Endothelial cell of umbilical vein (primary cell): ENCODE data around the gene SLAMF1. TPM values are rescaled to one million over a fixed set of nuclear protein-coding genes. Genes with fewer than 3 reads are reported as not detected.

Experiments used
- BruUV-seq: library from RNA; stranded (reverse); fragments of 400-500 nt; replicated peaks from 2 replicates; lab custom pipeline; 2021; lab: Mats Ljungman, UMichigan
- CTCF ChIA-PET: fragments of 300-600, 350-600 bp; sonication (Branson Sonifier 250); formaldehyde crosslinking; loops from one replicate; lab custom pipeline; 2021; ENCODE audit warnings: antibody characterized with exemption, inconsistent platforms; lab: Charles Lee
- POLR2A ChIA-PET: fragments of 300-600, 350-600 bp; sonication (Branson Sonifier 250); formaldehyde crosslinking; loops from one replicate; lab custom pipeline; 2021; ENCODE audit warnings: antibody characterized with exemption, inconsistent platforms; lab: Charles Lee
- DNase-seq: peaks from one replicate; pipeline ENCODE4 v3.0.0-alpha.2; 2011; ENCODE audit warnings: low read depth, low spot score
- FAIRE-seq: peaks from 2 replicates; lab custom pipeline; 2011; peaks lifted over from hg19 to GRCh38; lab: Jason Lieb, UNC
- H2AFZ ChIP-seq: 2 replicates; pipeline ENCODE4 v1.6.0; 2012; ENCODE audit warnings: low read depth, low read length, control low read depth, inconsistent platforms
- H3K27ac ChIP-seq: 2 replicates; pipeline ENCODE4 v1.5.1; 2011; ENCODE audit warnings: low read depth, mild to moderate bottlenecking, control low read depth, low read length, moderate library complexity; ENCODE audit not compliant: insufficient read depth
- H3K27me3 ChIP-seq, 2 experiments: 2 replicates each; pipeline versions ENCODE4 v1.6.0 to v1.6.1; 2011; ENCODE audit warnings: low read length in 2 of 2, mixed read lengths in 1 of 2; ENCODE audit not compliant: control insufficient read depth in 2 of 2, insufficient read depth in 2 of 2
- H3K36me3 ChIP-seq, 2 experiments: 2 replicates in 1 of 2; 3 replicates in 1 of 2; pipeline ENCODE4 v1.5.1; 2011; ENCODE audit warnings: low read length in 2 of 2, mild to moderate bottlenecking in 1 of 2, moderate library complexity in 1 of 2; ENCODE audit not compliant: control insufficient read depth in 2 of 2, insufficient read depth in 2 of 2; ENCODE audit errors: extremely low read depth in 1 of 2
- H3K4me1 ChIP-seq: 3 replicates; pipeline ENCODE4 v1.5.1; 2011; ENCODE audit warnings: mild to moderate bottlenecking, low read length; ENCODE audit not compliant: control insufficient read depth, insufficient read depth; ENCODE audit errors: extremely low read depth
- H3K4me2 ChIP-seq: 2 replicates; pipeline ENCODE4 v1.6.1; 2011; ENCODE audit warnings: low read length, control low read depth, mixed read lengths; ENCODE audit not compliant: insufficient read depth
- H3K4me3 ChIP-seq, 3 experiments: fragments of 200-600 bp in 1 of 3; sonication (generic), shearing (Covaris generic) in 1 of 3; replicated peaks in 1 of 3; 2 replicates each; pipeline ENCODE4 v1.5.1; 2011 to 2016; ENCODE audit warnings: control low read depth in 3 of 3, low read length in 3 of 3, mild to moderate bottlenecking in 2 of 3, inconsistent platforms in 1 of 3, low read depth in 1 of 3, moderate library complexity in 1 of 3; ENCODE audit not compliant: insufficient read depth in 1 of 3
- H3K79me2 ChIP-seq: 2 replicates; pipeline ENCODE4 v1.6.0; 2012; ENCODE audit warnings: low read length, inconsistent platforms; ENCODE audit not compliant: control insufficient read depth, insufficient read depth
- H3K9ac ChIP-seq: replicated peaks from 2 replicates; pipeline ENCODE3; 2011; ENCODE audit warnings: low read length, control low read depth; ENCODE audit not compliant: insufficient read depth; ENCODE audit errors: extremely low read depth
- H3K9me1 ChIP-seq: replicated peaks from 3 replicates; pipeline ENCODE4 v1.6.0; 2011; ENCODE audit warnings: mild to moderate bottlenecking, low read length; ENCODE audit not compliant: control insufficient read depth, insufficient read depth; ENCODE audit errors: extremely low read depth
- H3K9me3 ChIP-seq: replicated peaks from 2 replicates; pipeline ENCODE4 v1.5.1; 2012; ENCODE audit warnings: low read length, inconsistent platforms; ENCODE audit not compliant: control insufficient read depth, insufficient read depth
- H4K20me1 ChIP-seq: replicated peaks from 2 replicates; pipeline ENCODE3; 2011; ENCODE audit warnings: mild to moderate bottlenecking, low read length; ENCODE audit not compliant: control insufficient read depth, insufficient read depth; ENCODE audit errors: extremely low read depth
- CTCF ChIP-seq, 2 donors: IDR thresholded peaks; 1 replicate in 1 of 2; 2 replicates in 1 of 2; pipeline ENCODE4 v1.5.1; 2011; ENCODE audit warnings: low read length in 2 of 2, mild to moderate bottlenecking in 2 of 2, moderate library complexity in 2 of 2, control low read depth in 1 of 2, inconsistent platforms in 1 of 2, low read depth in 1 of 2; ENCODE audit not compliant: insufficient read depth in 1 of 2; ENCODE audit errors: extremely low read depth in 1 of 2
- FOS ChIP-seq: IDR thresholded peaks from 2 replicates; pipeline ENCODE4 v1.6.1; 2011; ENCODE audit warnings: mild to moderate bottlenecking, low read length, moderate library complexity, borderline replicate concordance; ENCODE audit not compliant: insufficient read depth
- GATA2 ChIP-seq: IDR thresholded peaks from 2 replicates; pipeline ENCODE4 v1.7.0; 2011; ENCODE audit warnings: low read depth, mild to moderate bottlenecking, moderate library complexity, mixed read lengths, low read length; ENCODE audit not compliant: insufficient read length, insufficient read depth
- JUN ChIP-seq: IDR thresholded peaks from 2 replicates; pipeline ENCODE4 v1.6.1; 2011; ENCODE audit warnings: borderline replicate concordance, low read depth; ENCODE audit not compliant: insufficient read length, insufficient read depth
- MAX ChIP-seq: IDR thresholded peaks from 2 replicates; pipeline ENCODE4 v1.6.1; 2011; ENCODE audit not compliant: insufficient read depth, insufficient read length
- MYC ChIP-seq: IDR thresholded peaks from one replicate; pipeline ENCODE4 v1.6.1; 2011; ENCODE audit warnings: mild to moderate bottlenecking, low read depth, low read length
- POLR2A ChIP-seq: IDR thresholded peaks from 2 replicates; pipeline ENCODE4 v1.6.1; 2012; ENCODE audit warnings: low read depth, mild to moderate bottlenecking, control low read depth, low read length
- dilution Hi-C: fragments of 300-500 bp; cut with MboI; formaldehyde crosslinking; loops from one replicate; pipeline ENCODE4 v1.15.0; 2019; ENCODE audit warnings: low sequenced_read_pairs; ENCODE audit not compliant: extremely low pct_ligation_motif_present
- intact Hi-C: fragments of 100-400 bp; cut with micrococcal nuclease; formaldehyde crosslinking; loops from one replicate; pipeline ENCODE4 v1.10.0; 2022
- polyA plus RNA-seq, 4 experiments: library from polyadenylated mRNA; depleted of rRNA in 3 of 4; stranded (reverse) in 3 of 4; unstranded in 1 of 4; fragments of >200 nt; gene quantifications; 2 replicates each; pipeline versions ENCODE4 v1.2.1 to v1.2.3, GENCODE V29; 2011 to 2012; ENCODE audit warnings: missing spikeins in 1 of 4
- total RNA-seq: library from RNA; stranded (reverse); gene quantifications from 2 replicates; pipeline ENCODE4 v1.2.3, GENCODE V29; 2021

Gene SLAMF1
- total and polyA plus RNA-seq, 2 donors (not counting 3 experiments of a cell fraction or from before 2014, with no cell fraction given), result not detected

DNA sequence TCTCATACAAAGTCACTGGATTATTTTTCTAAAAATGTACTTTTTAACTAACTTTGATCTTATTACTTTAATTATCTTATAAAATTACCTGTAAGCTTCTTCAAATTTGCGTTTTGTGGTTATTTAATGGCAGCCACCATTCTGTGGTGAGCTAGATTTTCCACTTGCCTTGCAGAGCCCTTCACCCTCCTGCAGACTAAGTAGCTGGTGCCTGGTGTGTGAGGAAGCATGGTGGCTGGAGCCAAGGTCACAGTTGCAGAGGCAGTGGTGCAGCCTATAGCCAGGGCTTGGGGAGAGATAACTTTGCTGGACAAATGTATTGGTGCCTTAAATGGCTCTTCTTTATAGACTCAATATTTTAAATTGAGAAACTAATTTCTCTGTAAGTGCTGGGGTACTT, 56.4 kb downstream of the SLAMF1 start:
- H3K4me2 ChIP-seq, result no peak overlapping the region
- H3K9me1 ChIP-seq, result no peaks in the 10 kb centered on the region
- no peaks in the 10 kb centered on the region for H3K4me1 ChIP-seq
- FAIRE-seq, result no peak
- no TSS peak for BruUV-seq
- H4K20me1 ChIP-seq, result no peaks in the 10 kb centered on the region
- dilution Hi-C loops (no loop called here), intact Hi-C loops (no loop called here)
- ChIA-PET CTCF (no interaction called here), POLR2A (no interaction called here)
- TF ChIP-seq POLR2A (no peak), FOS (no peak), JUN (no peak), CTCF (IDR thresholded peaks at IDR 0.05; ENCODE audit: extremely low read depth in 1 of 2, insufficient read depth in 1 of 2, low read depth in 1 of 2, low read length in 2 of 2) (no peak), GATA2 (no peak), MAX (no peak), MYC (no peak)
- no peak overlapping the region for H2AFZ ChIP-seq
- DNase-seq, result no peak
- no peak overlapping the region for H3K4me3 ChIP-seq
- no peaks in the 10 kb centered on the region for H3K79me2 ChIP-seq
- no peak overlapping the region for H3K9ac ChIP-seq
- no peaks in the 10 kb centered on the region for H3K36me3 ChIP-seq
- no peak overlapping the region for H3K27ac ChIP-seq
- no peaks in the 10 kb centered on the region for H3K9me3 ChIP-seq
- no peaks in the 10 kb centered on the region for H3K27me3 ChIP-seq
